Testis (tissue), 3 donors: ENCODE results near the gene FBH1. TPM values are rescaled to one million over a fixed set of nuclear protein-coding genes. Genes with fewer than 3 reads are reported as not detected.
"Not testable (repeated sequence)": the region's sequence is repeated elsewhere in the genome, so short reads cannot be mapped to it uniquely, and the experiment has no call there.

Experiments used
- DNase-seq: peaks from one replicate; pipeline ENCODE4 v3.0.0-alpha.2; 2019
- H3K27ac ChIP-seq, 2 donors: fragments of 200-600 bp; sonication (generic); one replicate each; pipeline ENCODE4 v1.5.1; 2019
- H3K27me3 ChIP-seq: fragments of 200-600 bp; sonication (generic); one replicate; pipeline ENCODE4 v1.5.1; 2019
- H3K36me3 ChIP-seq: fragments of 200-600 bp; sonication (generic); one replicate; pipeline ENCODE4 v1.5.1; 2017; ENCODE audit warnings: low read depth; ENCODE audit errors: missing control alignments
- H3K4me1 ChIP-seq: fragments of 200-600 bp; sonication (generic); one replicate; pipeline ENCODE4 v1.5.1; 2019
- H3K4me3 ChIP-seq, 2 donors: fragments of 200-600 bp; sonication (generic); one replicate each; pipeline ENCODE4 v1.5.1; 2017 to 2019
- H3K9me3 ChIP-seq: fragments of 200-600 bp; sonication (generic); one replicate; pipeline ENCODE4 v1.5.1; 2017
- CTCF ChIP-seq, 3 experiments: fragments of 450-650 bp in 2 of 3; fragments of 200-600 bp in 1 of 3; sonication (generic) in 1 of 3; IDR thresholded peaks; one replicate each; pipeline ENCODE4 v1.5.1; 2016 to 2019; ENCODE audit warnings: antibody characterized with exemption in 3 of 3, mild to moderate bottlenecking in 2 of 3, moderate library complexity in 1 of 3
- POLR2A ChIP-seq: fragments of 450-650 bp; IDR thresholded peaks from one replicate; pipeline ENCODE4 v1.6.1; 2017; ENCODE audit warnings: antibody characterized with exemption, mild to moderate bottlenecking, moderate library complexity
- WGBS, 2 donors: methylation state at CpG; one replicate each; pipeline ENCODE4 v1.1.5; 2018; 5-methylcytosine and 5-hydroxymethylcytosine counted together
- intact Hi-C: fragments of 100-400 bp; cut with DNase I; formaldehyde crosslinking; loops from one replicate; pipeline ENCODE4 v1.15.1; 2023; ENCODE audit warnings: low total_unique reads
- polyA plus RNA-seq: library from polyadenylated mRNA; stranded (reverse); fragments of 350-450 nt; fragmentation: Illumina TruSeq; extraction: RNeasy Lipid Tissue Mini Kit (QIAGEN cat#74804); gene quantifications from one replicate; pipeline ENCODE4 v1.2.3, GENCODE V29; 2014; ENCODE audit warnings: low read depth, low replicate concordance; ENCODE audit not compliant: insufficient read depth
- total RNA-seq, 2 donors: library from RNA; depleted of rRNA; stranded (reverse); fragments of >200 nt; gene quantifications; one replicate each; pipeline ENCODE4 v1.2.3, GENCODE V29; 2016

Gene FBH1
- total and polyA plus RNA-seq, 3 donors from 2014 or later = 91.6 to 203 (median 174) TPM

- Histone ChIP-seq H3K27me3 (no peaks in the 10 kb centered on the region), H3K4me3 (no peak overlapping the region), H3K9me3 (no peaks in the 10 kb centered on the region), H3K36me3 (no peaks in the 10 kb centered on the region), H3K4me1 (no peaks in the 10 kb centered on the region), H3K27ac (no peak overlapping the region)
- WGBS, 2 donors = 95 to 97% methylated on average over 6 of the region's 6 CpGs
- TF ChIP-seq CTCF (IDR thresholded peaks at IDR 0.05) (no peak), POLR2A (no peak)
- intact Hi-C loops = no loop called here
- no peak for DNase-seq
These were observed 13.5 kb downstream of the FBH1 start for GRCh38 chr10:5903563-5903962.

GRCh38 chr10:5904227-5904626 lies 14.2 kb downstream of the FBH1 start:
- 70 to 75% methylated on average over 4 of the region's 4 CpGs for WGBS, 2 donors

GRCh38 chr10:5905854-5906507 lies 15.9 kb downstream of the FBH1 start:
- Histone ChIP-seq H3K27ac (no peak overlapping the region), H3K4me3 (no peak overlapping the region), H3K36me3 (no peaks in the 10 kb centered on the region), H3K4me1 (no peaks in the 10 kb centered on the region), H3K9me3 (no peaks in the 10 kb centered on the region), H3K27me3 (no peaks in the 10 kb centered on the region)
- no peak for DNase-seq
- TF ChIP-seq CTCF (IDR thresholded peaks at IDR 0.05) (no peak), POLR2A (no peak)
- intact Hi-C loops = no loop called here
- 89 to 92% methylated on average over 11 to 13 of the region's 13 CpGs for WGBS, 2 donors

More at GRCh38 chr10:5904227-5904626, 14.2 kb downstream of the FBH1 start:
- Histone ChIP-seq H3K36me3 (no peaks in the 10 kb centered on the region), H3K4me1 (no peaks in the 10 kb centered on the region), H3K4me3 (no peak overlapping the region), H3K9me3 (no peaks in the 10 kb centered on the region), H3K27ac (no peak overlapping the region), H3K27me3 (no peaks in the 10 kb centered on the region)
- TF ChIP-seq CTCF (IDR thresholded peaks at IDR 0.05) = no peak
- TF ChIP-seq POLR2A = no peak
- intact Hi-C loops = no loop called here
- no peak for DNase-seq

GRCh38 chr10:5906651-5907050 lies 16.6 kb downstream of the FBH1 start:
- Histone ChIP-seq H3K9me3 (no peaks in the 10 kb centered on the region), H3K4me3 (no peak overlapping the region), H3K27me3 (no peaks in the 10 kb centered on the region), H3K4me1 (no peaks in the 10 kb centered on the region), H3K27ac (no peak overlapping the region), H3K36me3 (no peaks in the 10 kb centered on the region)
- 88 to 95% methylated on average over 5 of the region's 5 CpGs for WGBS, 2 donors
- TF ChIP-seq POLR2A (no peak), CTCF (IDR thresholded peaks at IDR 0.05) (no peak)
- DNase-seq = no peak
- intact Hi-C loops = no loop called here

- H3K27ac ChIP-seq, H3K36me3 ChIP-seq, intact Hi-C loops: not testable (repeated sequence)
These were observed 18.6 kb downstream of the FBH1 start for GRCh38 chr10:5908676-5909075.

More at GRCh38 chr10:5908676-5909075, 18.6 kb downstream of the FBH1 start:
- DNase-seq, H3K27me3 ChIP-seq, H3K4me1 ChIP-seq, H3K9me3 ChIP-seq, H3K4me3 ChIP-seq: not testable (repeated sequence)
- WGBS, 2 donors = 93 to 94% methylated on average over 7 of the region's 7 CpGs
